Esophagus muscularis mucosa (tissue), 3 donors: ENCODE measurements around the gene MYCBPAP.

Experiments used
- POLR2A ChIP-seq: fragments of 450-650 bp; IDR thresholded peaks from one replicate; pipeline ENCODE4 v1.6.1; 2017; ENCODE audit warnings: antibody characterized with exemption, moderate library complexity, mild to moderate bottlenecking, low read depth
- TF ChIP-seq, protein P1 (sequence below), 3 experiments: fragments of 200-600 bp in 2 of 3; fragments of 450-650 bp in 1 of 3; sonication (generic) in 2 of 3; IDR thresholded peaks; one replicate each; pipeline ENCODE4 v1.5.1; 2017 to 2019; ENCODE audit warnings: antibody characterized with exemption in 3 of 3, mild to moderate bottlenecking in 2 of 3, moderate library complexity in 1 of 3

DNA sequence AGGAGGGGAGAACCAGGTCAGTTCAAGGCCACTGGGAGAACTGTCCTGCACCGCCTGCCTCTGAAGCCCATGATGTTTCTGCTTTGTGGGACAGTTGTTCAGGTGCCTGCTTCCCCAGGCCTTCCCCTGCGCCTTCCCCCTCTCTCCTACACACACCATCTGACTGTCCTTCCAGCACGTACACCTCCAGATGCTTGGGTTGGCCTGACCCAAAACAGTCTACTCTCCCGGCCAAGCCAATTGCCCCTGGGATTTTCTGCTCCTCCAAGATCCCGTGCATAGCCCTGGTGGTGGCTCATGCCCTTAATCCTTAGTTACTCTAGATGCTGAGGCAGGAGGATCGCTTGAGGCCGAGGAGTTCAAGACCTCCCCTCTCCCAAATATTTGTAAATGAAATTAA lies 30.3 kb upstream of the MYCBPAP start:
- TF ChIP-seq, protein P1, sequence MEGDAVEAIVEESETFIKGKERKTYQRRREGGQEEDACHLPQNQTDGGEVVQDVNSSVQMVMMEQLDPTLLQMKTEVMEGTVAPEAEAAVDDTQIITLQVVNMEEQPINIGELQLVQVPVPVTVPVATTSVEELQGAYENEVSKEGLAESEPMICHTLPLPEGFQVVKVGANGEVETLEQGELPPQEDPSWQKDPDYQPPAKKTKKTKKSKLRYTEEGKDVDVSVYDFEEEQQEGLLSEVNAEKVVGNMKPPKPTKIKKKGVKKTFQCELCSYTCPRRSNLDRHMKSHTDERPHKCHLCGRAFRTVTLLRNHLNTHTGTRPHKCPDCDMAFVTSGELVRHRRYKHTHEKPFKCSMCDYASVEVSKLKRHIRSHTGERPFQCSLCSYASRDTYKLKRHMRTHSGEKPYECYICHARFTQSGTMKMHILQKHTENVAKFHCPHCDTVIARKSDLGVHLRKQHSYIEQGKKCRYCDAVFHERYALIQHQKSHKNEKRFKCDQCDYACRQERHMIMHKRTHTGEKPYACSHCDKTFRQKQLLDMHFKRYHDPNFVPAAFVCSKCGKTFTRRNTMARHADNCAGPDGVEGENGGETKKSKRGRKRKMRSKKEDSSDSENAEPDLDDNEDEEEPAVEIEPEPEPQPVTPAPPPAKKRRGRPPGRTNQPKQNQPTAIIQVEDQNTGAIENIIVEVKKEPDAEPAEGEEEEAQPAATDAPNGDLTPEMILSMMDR (IDR thresholded peaks at IDR 0.05) = no peak
- no peak for TF ChIP-seq POLR2A
